ENCODE results near the gene DOCK4.
"Not testable (repeated sequence)": the region's sequence is repeated elsewhere in the genome, so short reads cannot be mapped to it uniquely, and the experiment has no call there.

DOCK4 gene

GRCh38 chr7:111919164-111919563 lies 287.0 kb downstream of the DOCK4 start:
- Histone ChIP-seq H3K36me3 (no peaks in the 10 kb centered on the region), H3K27me3 (ENCODE audit: insufficient read depth, low read depth, severe bottlenecking) (no peaks in the 10 kb centered on the region), H3K9me3 (ENCODE audit: severe bottlenecking) (no peaks in the 10 kb centered on the region), H3K4me3 (ENCODE audit: low read depth, low read length) (no peak overlapping the region), H3K27ac (no peak overlapping the region)
- TF ChIP-seq CTCF (IDR thresholded peaks at IDR 0.05; ENCODE audit: low read depth, low read length): no peak
- DNase-seq: no peak

GRCh38 chr7:111918461-111918860 lies 287.7 kb downstream of the DOCK4 start:
- TF ChIP-seq CTCF (IDR thresholded peaks at IDR 0.05; ENCODE audit: low read depth, low read length): no peak
- DNase-seq: no peak

GRCh38 chr7:111917404-111917803 lies 288.8 kb downstream of the DOCK4 start:
- H3K27ac ChIP-seq; H3K27me3 ChIP-seq (ENCODE audit: insufficient read depth, low read depth, severe bottlenecking); H3K9me3 ChIP-seq (ENCODE audit: severe bottlenecking); H3K4me3 ChIP-seq (ENCODE audit: low read depth, low read length); H3K36me3 ChIP-seq; DNase-seq: not testable (repeated sequence)

More at GRCh38 chr7:111918461-111918860, 287.7 kb downstream of the DOCK4 start:
- no peak overlapping the region for H3K4me3 ChIP-seq (ENCODE audit: low read depth, low read length)
- no peaks in the 10 kb centered on the region for H3K36me3 ChIP-seq
- no peaks in the 10 kb centered on the region for H3K27me3 ChIP-seq (ENCODE audit: insufficient read depth, low read depth, severe bottlenecking)
- H3K27ac ChIP-seq: no peak overlapping the region
- H3K9me3 ChIP-seq (ENCODE audit: severe bottlenecking): no peaks in the 10 kb centered on the region

- DNase-seq: no peak
- Histone ChIP-seq H3K4me3 (ENCODE audit: low read depth, low read length) (no peak overlapping the region), H3K36me3 (no peaks in the 10 kb centered on the region), H3K27me3 (ENCODE audit: insufficient read depth, low read depth, severe bottlenecking) (no peaks in the 10 kb centered on the region), H3K27ac (no peak overlapping the region), H3K9me3 (ENCODE audit: severe bottlenecking) (no peaks in the 10 kb centered on the region)
- TF ChIP-seq CTCF (IDR thresholded peaks at IDR 0.05; ENCODE audit: low read depth, low read length): no peak
Observed at GRCh38 chr7:111914291-111914690, 291.9 kb downstream of the DOCK4 start.

GRCh38 chr7:111911166-111911961 lies 294.8 kb downstream of the DOCK4 start:
- H3K9me3 ChIP-seq (ENCODE audit: severe bottlenecking): peaks cover 3% of the 10 kb centered on the region
- no peaks in the 10 kb centered on the region for H3K27me3 ChIP-seq (ENCODE audit: insufficient read depth, low read depth, severe bottlenecking)
- no peaks in the 10 kb centered on the region for H3K36me3 ChIP-seq
- DNase-seq: no peak
- no peak overlapping the region for H3K27ac ChIP-seq
- TF ChIP-seq CTCF (IDR thresholded peaks at IDR 0.05; ENCODE audit: low read depth, low read length): no peak
- no peak overlapping the region for H3K4me3 ChIP-seq (ENCODE audit: low read depth, low read length)

GRCh38 chr7:111910656-111911055 lies 295.5 kb downstream of the DOCK4 start:
- no peak for TF ChIP-seq CTCF (IDR thresholded peaks at IDR 0.05; ENCODE audit: low read depth, low read length)
- Histone ChIP-seq H3K36me3 (no peaks in the 10 kb centered on the region), H3K9me3 (ENCODE audit: severe bottlenecking) (peaks cover 3% of the 10 kb centered on the region), H3K27ac (no peak overlapping the region), H3K4me3 (ENCODE audit: low read depth, low read length) (no peak overlapping the region), H3K27me3 (ENCODE audit: insufficient read depth, low read depth, severe bottlenecking) (no peaks in the 10 kb centered on the region)
- no peak for DNase-seq

GRCh38 chr7:111908673-111909072 lies 297.5 kb downstream of the DOCK4 start:
- not testable (repeated sequence) for DNase-seq, H3K27ac ChIP-seq

More at GRCh38 chr7:111908673-111909072, 297.5 kb downstream of the DOCK4 start:
- not testable (repeated sequence) for H3K4me3 ChIP-seq (ENCODE audit: low read depth, low read length); H3K36me3 ChIP-seq; H3K27me3 ChIP-seq (ENCODE audit: insufficient read depth, low read depth, severe bottlenecking); H3K9me3 ChIP-seq (ENCODE audit: severe bottlenecking)

All from WERI-Rb-1 (cell line).